T-helper 17 cell (primary cell): ENCODE data around the gene POU2F3. TPM values are rescaled to one million over a fixed set of nuclear protein-coding genes. Genes with fewer than 3 reads are reported as not detected.

ENCODE experiments used
- ATAC-seq: fragments of 150-1000 bp; cut with Tn5 transposase; 2 replicates; pipeline ENCODE4 v1.10.0; 2021; ENCODE audit warnings: mild to moderate bottlenecking, moderate library complexity
- DNase-seq, 3 donors: peaks; one replicate each; pipeline versions ENCODE4 v3.0.0 to v3.0.0-alpha.2; 2020 to 2021
- H3K9me3 ChIP-seq: one replicate; pipeline ENCODE4 v1.7.0; 2013; ENCODE audit warnings: low read length, mild to moderate bottlenecking; ENCODE audit not compliant: control insufficient read depth, poor library complexity, severe bottlenecking
- H3K27ac Mint-ChIP-seq: one replicate; pipeline ENCODE4 v1.8.0; 2022; ENCODE audit warnings: mild to moderate bottlenecking, moderate library complexity, mixed read lengths
- H3K27me3 Mint-ChIP-seq: one replicate; pipeline ENCODE4 v1.8.0; 2022; ENCODE audit warnings: mixed read lengths
- H3K36me3 Mint-ChIP-seq: one replicate; pipeline ENCODE4 v1.8.0; 2022; ENCODE audit warnings: low read depth, mixed read lengths
- H3K4me1 Mint-ChIP-seq: one replicate; pipeline ENCODE4 v1.8.0; 2022; ENCODE audit warnings: mild to moderate bottlenecking, mixed read lengths
- H3K4me3 Mint-ChIP-seq: one replicate; pipeline ENCODE4 v1.8.0; 2022; ENCODE audit warnings: mild to moderate bottlenecking, moderate library complexity, mixed read lengths
- total RNA-seq, 4 donors: library from RNA in 2 of 4; stranded (reverse) in 2 of 4; gene quantifications; one replicate each; pipeline ENCODE4 v1.2.3 and lab custom pipeline; 2022 to 2026

The POU2F3 gene
- total RNA-seq, 2 donors from 2014 or later = not detected

DNA sequence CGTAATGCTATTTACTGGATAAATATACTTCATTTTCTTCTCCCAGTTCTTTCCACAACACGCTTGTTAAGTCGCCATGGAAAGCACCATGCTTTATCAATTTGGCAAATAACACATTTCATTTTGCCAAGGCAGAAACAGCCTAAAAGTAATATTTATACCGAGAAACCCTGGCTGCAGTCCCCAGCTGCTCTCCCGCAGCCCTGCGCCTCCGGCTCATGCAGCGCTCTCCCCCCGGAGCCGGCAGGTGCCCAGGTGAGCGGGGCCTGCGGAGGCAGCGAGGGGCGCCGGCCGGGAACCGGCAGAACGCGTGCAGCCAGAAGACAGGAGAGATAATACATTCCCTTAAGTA lies 95.6 kb downstream of the POU2F3 start:
- DNase-seq (peak in 1 of 3 donors; percentile 20), ATAC-seq (peak; percentile 52)
- H3K9me3 ChIP-seq = peaks cover 4% of the 10 kb centered on the region
- H3K27me3 Mint-ChIP-seq = peaks cover 31% of the 10 kb centered on the region
- peak overlapping the region; percentile 88 for H3K4me3 Mint-ChIP-seq
- H3K36me3 Mint-ChIP-seq = no peaks in the 10 kb centered on the region
- H3K4me1 Mint-ChIP-seq = peaks cover 24% of the 10 kb centered on the region
- H3K27ac Mint-ChIP-seq = peak overlapping the region; percentile 34

DNA sequence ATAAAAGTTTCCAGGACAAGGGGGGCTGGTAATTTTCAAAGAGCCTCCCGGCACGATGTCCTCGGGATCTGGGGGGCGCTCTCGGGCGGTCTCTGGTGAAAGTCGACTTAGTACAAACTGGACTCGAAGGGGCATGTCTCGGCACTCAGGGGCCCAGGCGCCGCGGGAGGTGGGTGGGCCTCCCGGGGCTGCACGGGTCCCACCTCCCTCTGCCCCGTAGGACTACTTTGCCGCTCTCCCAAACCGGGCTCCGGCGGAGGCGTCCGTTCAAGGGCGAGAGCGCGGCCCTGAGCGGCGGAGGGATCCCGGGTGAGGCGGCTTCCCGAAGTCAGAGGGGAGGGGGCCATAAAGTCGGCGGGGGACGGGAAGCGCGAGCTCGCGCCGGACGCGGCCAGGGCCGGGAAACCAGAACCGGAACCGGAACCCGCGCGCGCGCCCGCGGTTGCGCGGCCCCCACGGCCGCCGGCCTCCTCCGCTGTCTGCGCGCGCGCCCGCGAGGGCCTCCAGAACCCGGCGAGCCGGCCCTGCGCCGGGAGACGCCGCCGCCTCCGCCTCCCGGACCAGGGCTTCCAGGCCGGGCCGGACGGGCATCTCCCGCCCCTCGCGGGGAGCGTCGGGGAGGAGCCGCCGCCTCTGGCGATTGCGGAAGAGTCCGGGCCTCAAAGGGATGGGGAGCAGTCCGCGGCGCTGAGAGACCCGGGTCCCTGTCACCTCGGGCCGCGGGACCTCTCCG lies 96.1 kb downstream of the POU2F3 start, which contains the start of gene ARHGEF12:
Gene ARHGEF12 (plus strand): TSS at position 506 of the 733 bp plus-strand sequence. CDS start 831 bp downstream, outside the sequence.
- H3K27ac Mint-ChIP-seq = peak within 1 kb of the TSS; percentile 62
- peaks cover 24% of the 10 kb centered on the region for H3K4me1 Mint-ChIP-seq
- H3K27me3 Mint-ChIP-seq = peaks cover 26% of the 10 kb centered on the region
- no peaks in the 10 kb centered on the region for H3K36me3 Mint-ChIP-seq
- DNase-seq = peak; percentile 46 to 61 (median 49)
- H3K9me3 ChIP-seq = peaks cover 4% of the 10 kb centered on the region
- H3K4me3 Mint-ChIP-seq = peak within 1 kb of the TSS; percentile 93
- ATAC-seq = peak; percentile 65

DNA sequence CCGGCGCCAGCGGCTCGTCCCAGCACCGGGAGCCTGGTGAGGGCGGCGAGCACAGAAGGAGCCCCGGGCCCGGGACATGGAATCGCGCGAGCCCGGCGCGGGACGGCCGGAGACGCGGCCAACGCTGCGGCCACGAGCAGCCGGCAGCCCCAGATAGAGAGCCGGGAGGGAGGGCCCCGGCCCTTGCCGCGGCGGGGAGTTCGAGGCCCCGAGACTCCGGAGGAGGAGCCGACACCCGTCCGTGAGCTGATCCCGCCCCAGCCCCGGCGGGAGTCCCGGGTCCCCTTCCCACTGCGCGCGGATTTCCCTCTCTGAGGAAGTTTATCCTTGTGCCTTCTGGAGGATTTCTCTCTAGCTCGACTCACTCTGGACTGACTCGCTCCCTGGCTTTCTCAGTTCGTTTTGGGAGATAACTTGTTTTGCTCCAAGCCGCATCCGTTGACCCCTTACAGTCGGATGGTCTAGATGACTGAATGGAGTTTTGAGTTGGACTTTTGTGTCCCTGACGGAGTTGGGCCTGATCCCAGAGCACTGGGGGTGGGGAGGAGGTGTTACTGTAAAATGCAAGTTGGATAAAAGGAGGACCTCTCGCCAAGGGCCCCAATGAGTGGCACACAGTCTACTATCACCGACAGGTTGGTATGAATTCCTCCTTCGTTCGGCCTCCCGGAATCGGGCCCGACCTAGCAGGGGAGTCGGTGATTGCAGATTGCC lies 96.9 kb downstream of the POU2F3 start:
- Mint-ChIP-seq H3K4me3 (peak overlapping the region; percentile 93), H3K27me3 (peaks cover 33% of the 10 kb centered on the region), H3K27ac (peak overlapping the region; percentile 62), H3K4me1 (peaks cover 24% of the 10 kb centered on the region), H3K36me3 (no peaks in the 10 kb centered on the region)
- H3K9me3 ChIP-seq = peaks cover 4% of the 10 kb centered on the region
- DNase-seq (no peak), ATAC-seq (peak; percentile 37)

DNA sequence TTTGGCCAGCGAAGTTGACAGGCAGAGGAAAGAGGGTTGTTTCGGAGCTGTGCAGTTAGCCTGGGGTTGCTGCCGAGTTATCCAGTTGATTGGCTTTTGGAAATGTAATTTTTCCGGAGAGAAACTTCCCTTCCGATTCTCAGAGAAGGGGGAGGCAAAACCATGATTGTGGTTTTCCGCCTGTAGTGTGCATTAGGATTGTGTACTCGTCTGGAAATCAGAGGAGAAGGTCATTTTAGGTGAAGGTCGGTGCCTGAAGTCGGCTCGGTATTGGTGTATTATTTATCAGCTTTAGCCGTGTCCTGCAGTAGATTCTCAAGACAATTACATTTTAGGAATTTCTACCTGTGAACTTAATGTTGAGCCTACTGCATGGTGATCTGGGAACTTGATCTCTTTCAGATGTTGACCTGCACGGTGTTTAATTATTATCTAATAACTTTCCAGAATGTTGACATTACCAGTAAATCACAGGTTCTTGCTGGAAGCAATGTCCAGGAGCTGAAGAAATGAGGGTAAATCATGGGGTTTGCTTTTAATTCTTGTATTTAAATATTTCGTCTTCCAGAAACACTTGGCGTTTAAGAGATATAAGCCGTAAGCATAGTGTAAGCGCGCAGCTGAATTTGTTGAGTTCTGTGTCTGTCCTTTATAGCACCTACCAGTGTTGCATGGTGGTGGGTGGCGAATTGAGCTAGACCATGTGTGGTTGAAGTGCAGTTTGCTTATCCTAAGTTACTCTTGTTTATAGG lies 97.6 kb downstream of the POU2F3 start:
- peak overlapping the region; percentile 93 for H3K4me3 Mint-ChIP-seq
- H3K9me3 ChIP-seq = peaks cover 9% of the 10 kb centered on the region
- H3K36me3 Mint-ChIP-seq = no peaks in the 10 kb centered on the region
- peaks cover 40% of the 10 kb centered on the region for H3K27me3 Mint-ChIP-seq
- peak overlapping the region; percentile 62 for H3K27ac Mint-ChIP-seq
- peaks cover 24% of the 10 kb centered on the region for H3K4me1 Mint-ChIP-seq
- no peak for DNase-seq
- no peak for ATAC-seq

DNA sequence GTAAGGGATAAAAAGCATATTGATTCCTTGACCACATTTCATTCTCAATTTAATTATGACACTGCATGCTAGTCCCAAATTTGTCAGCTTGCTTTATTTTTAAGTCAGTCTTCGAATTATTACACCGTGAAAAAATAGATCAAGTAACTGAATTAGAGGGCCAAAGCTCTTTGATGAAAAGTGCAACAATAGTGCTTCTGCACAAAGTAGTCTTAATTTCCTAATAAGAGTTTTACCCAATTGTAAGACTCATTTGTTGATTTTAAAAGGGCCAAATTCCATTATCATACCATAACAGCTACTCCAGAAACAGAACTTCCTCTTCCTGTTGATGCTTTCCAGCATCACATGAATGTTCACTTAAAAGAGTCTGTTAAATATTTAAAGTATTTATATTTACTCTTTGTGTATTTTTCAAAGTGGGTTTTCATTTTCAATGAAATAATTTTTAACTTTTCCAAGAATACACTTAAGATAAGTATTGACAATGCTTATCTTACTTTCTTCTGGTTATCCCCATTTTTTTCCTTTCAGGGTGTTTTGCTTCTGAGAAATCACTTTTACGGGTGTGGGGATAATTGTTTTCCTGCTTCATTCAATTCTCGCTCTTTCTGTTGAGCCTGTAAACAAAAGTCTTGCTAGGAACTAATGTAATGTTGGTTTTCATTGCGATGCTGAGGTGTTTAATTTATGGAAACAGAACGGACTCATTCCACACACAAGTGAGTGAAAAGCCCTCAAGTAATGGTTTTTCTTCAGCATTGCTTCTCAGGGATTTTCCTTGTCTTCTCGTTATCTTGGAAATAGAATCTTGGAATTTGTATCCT lies 98.4 kb downstream of the POU2F3 start:
- H3K36me3 Mint-ChIP-seq = no peaks in the 10 kb centered on the region
- H3K9me3 ChIP-seq = peaks cover 10% of the 10 kb centered on the region
- H3K4me1 Mint-ChIP-seq = peaks cover 24% of the 10 kb centered on the region
- H3K27ac Mint-ChIP-seq = no peak overlapping the region
- no peak for ATAC-seq
- peak overlapping the region; percentile 93 for H3K4me3 Mint-ChIP-seq
- H3K27me3 Mint-ChIP-seq = peaks cover 41% of the 10 kb centered on the region
- DNase-seq = no peak

DNA sequence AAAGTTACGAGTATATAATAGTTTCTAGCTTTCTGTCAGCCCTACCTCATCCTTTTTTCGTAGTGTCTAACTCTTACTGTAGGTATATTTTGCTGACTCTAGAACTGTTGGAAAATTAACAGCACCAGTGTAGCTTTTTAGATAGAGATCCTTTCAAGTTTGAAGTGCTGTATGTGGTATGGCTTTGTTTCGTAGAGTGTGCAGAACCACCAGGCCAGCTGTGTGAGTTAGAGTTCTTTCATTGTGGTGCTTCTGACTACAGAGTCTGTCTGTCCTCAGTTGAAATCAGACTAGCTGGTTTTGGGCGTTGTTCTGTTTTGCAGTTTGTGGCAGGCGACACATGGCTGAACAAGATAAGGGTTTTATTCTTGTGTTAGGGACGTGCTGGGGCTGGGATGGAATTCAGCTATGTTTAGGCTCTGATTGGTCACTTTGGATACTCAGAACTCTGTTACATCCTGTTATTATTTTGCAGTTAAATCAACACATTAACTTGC lies 99.5 kb downstream of the POU2F3 start:
- peak overlapping the region; percentile 3 for H3K27ac Mint-ChIP-seq
- DNase-seq (no peak), ATAC-seq (no peak)
- peak overlapping the region; percentile 41 for H3K4me3 Mint-ChIP-seq
- H3K4me1 Mint-ChIP-seq = peaks cover 27% of the 10 kb centered on the region
- peaks cover 41% of the 10 kb centered on the region for H3K27me3 Mint-ChIP-seq
- H3K9me3 ChIP-seq = peaks cover 10% of the 10 kb centered on the region
- no peaks in the 10 kb centered on the region for H3K36me3 Mint-ChIP-seq

DNA sequence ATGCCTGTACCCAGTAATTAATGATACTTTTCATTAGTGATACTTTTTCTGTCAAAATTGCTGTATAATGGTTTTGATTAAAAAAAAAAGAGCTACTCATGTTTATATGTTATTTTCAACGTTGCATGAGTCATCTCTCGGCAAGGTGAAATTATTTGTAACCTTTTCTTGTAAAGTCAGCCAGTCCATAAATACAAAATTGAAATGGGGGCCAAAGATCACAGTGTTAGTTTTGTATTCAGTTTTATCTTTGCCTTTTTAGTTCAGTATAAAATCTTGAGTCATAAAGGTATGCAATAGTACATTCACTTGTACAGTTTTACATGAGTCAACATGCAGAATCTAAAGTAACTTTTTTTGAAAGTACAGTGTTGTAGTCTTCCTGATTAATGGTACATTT lies 100.6 kb downstream of the POU2F3 start:
- ATAC-seq (no peak), DNase-seq (no peak)
- peaks cover 10% of the 10 kb centered on the region for H3K9me3 ChIP-seq
- Mint-ChIP-seq H3K36me3 (no peaks in the 10 kb centered on the region), H3K4me3 (no peak overlapping the region), H3K4me1 (peaks cover 32% of the 10 kb centered on the region), H3K27me3 (peaks cover 48% of the 10 kb centered on the region), H3K27ac (no peak overlapping the region)

DNA sequence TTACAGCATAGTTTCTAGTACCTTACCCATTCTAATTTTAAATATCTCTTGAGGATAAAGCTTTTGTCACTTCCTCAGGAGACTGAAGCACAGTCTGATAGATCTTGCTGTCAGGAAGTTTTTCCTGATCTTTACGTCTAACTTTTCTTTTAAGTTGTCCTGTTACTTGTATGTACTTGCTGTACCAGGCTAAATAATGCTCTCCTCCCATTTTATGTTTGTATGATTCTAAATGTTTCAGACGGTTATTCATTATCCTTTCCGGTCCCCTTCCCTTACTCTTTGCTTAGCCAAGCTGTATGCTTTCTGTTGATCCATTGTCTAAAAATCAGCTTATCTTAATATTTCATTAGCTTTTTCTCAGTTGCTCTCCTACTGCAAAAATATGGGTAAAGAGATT lies 102.3 kb downstream of the POU2F3 start:
- peaks cover 10% of the 10 kb centered on the region for H3K9me3 ChIP-seq
- Mint-ChIP-seq H3K4me3 (no peak overlapping the region), H3K27me3 (peaks cover 56% of the 10 kb centered on the region)

DNA sequence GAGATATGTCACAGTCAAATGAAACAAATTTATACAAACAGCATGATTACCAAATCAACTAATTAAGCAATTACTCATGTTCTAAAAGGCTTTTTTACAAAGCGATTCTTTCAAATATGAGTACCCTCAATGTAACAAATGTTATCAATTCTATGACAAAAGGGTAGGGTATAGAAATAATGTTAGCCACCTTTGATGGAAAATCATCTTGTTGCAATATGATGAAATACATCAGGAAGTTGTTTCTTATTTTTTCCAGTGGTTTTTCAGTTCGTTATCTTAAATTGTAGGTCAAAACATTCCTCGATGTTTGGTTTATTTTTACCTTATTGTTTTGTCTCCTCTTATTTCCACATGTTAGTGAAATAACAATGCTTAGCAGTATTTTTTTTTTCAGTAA lies 102.7 kb downstream of the POU2F3 start:
- Mint-ChIP-seq H3K27me3 (peaks cover 56% of the 10 kb centered on the region), H3K4me3 (no peak overlapping the region), H3K36me3 (no peaks in the 10 kb centered on the region), H3K27ac (no peak overlapping the region), H3K4me1 (peaks cover 36% of the 10 kb centered on the region)
- no peak for ATAC-seq
- peaks cover 9% of the 10 kb centered on the region for H3K9me3 ChIP-seq
- DNase-seq = no peak

More for the DNA sequence above, 102.3 kb downstream of the POU2F3 start:
- Mint-ChIP-seq H3K36me3 (no peaks in the 10 kb centered on the region), H3K27ac (no peak overlapping the region), H3K4me1 (peaks cover 35% of the 10 kb centered on the region)
- no peak for DNase-seq
- ATAC-seq = no peak

DNA sequence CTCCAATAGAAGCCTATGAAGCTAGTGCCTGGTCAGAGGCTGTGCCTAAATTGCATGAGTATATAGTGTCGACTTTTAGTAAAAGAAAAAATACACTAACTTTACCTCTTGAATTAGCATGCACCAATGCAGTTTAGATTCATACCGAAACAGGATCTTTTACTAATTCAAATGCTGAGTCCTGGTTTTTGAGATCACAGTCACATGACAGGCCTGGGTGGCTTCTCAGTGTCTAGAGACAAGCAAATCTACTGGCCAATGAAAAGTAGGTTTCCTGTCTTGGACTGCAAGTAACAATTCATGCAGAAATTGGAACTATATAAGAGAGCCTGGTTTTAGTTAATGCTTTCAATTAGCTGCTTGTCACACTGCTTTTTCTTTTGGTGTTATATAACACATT lies 103.5 kb downstream of the POU2F3 start:
- no peaks in the 10 kb centered on the region for H3K36me3 Mint-ChIP-seq
- ATAC-seq = no peak
- peak overlapping the region; percentile 82 for H3K27ac Mint-ChIP-seq
- H3K27me3 Mint-ChIP-seq = peaks cover 53% of the 10 kb centered on the region
- H3K4me1 Mint-ChIP-seq = peaks cover 36% of the 10 kb centered on the region
- H3K9me3 ChIP-seq = peaks cover 6% of the 10 kb centered on the region
- H3K4me3 Mint-ChIP-seq = peak overlapping the region; percentile 36
- no peak for DNase-seq

DNA sequence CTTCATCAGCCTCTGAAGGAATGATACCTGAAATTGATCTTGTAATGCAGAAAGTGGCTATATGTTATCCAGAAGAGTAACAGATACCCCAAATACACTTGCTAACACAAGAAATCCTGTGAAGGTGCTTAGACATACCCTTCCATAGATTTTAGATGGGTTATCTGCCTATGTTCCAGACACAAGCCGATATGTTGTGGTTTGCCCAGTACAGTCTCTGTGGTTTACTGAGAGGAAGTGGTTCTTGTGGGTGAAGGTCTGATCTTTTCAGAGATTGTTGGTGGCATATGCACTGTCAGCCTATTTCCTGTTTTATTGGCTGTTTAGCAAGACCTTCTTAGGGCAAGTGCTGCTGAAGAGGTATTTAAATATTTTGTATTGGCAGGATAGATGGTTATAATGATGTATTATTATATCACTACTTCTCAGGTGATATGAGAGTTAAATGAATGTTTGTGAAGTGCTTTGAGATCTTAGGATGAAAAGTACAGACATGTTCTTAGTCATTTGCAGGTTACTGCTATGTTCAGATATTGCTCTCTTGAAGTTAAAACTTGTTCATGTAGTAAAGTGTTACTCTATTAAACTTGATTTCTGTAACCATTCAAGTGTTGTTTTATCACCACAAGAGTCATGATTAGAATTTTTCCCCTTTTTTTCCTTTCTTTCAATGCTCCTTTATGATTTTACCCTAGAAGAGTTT lies 104.5 kb downstream of the POU2F3 start:
- Mint-ChIP-seq H3K4me3 (peak overlapping the region; percentile 87), H3K4me1 (peaks cover 33% of the 10 kb centered on the region), H3K27ac (peak overlapping the region; percentile 82), H3K36me3 (no peaks in the 10 kb centered on the region), H3K27me3 (peaks cover 59% of the 10 kb centered on the region)
- H3K9me3 ChIP-seq = peaks cover 6% of the 10 kb centered on the region
- DNase-seq = peak in 1 of 3 donors; percentile 26
- ATAC-seq = peak; percentile 92

DNA sequence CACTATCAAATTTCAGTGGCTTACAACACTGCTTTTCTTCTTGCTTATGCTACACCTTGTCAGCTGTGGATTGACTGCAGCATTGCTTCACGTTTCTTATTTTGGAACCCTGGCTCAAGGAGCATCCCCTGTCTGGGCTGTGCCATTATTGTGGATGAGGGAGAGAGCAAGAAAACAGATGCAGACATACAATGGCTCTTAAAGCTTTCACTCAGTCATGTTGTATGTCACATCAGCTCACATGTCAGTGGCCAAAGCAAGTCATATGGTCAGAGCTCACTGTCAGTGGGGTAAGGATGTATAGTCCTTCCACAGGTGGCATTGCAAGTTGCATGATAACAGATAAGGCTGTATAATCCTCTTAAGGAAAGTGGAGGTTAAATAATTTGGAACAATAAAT lies 106.3 kb downstream of the POU2F3 start:
- peaks cover 6% of the 10 kb centered on the region for H3K9me3 ChIP-seq
- H3K4me3 Mint-ChIP-seq = no peak overlapping the region
- peaks cover 56% of the 10 kb centered on the region for H3K27me3 Mint-ChIP-seq

More for the DNA sequence above, 106.3 kb downstream of the POU2F3 start:
- peaks cover 29% of the 10 kb centered on the region for H3K4me1 Mint-ChIP-seq
- DNase-seq = no peak
- no peak for ATAC-seq
- H3K36me3 Mint-ChIP-seq = peaks cover 3% of the 10 kb centered on the region
- no peak overlapping the region for H3K27ac Mint-ChIP-seq
